ENCODE measurements around the gene MED14.

Gene MED14

DNA sequence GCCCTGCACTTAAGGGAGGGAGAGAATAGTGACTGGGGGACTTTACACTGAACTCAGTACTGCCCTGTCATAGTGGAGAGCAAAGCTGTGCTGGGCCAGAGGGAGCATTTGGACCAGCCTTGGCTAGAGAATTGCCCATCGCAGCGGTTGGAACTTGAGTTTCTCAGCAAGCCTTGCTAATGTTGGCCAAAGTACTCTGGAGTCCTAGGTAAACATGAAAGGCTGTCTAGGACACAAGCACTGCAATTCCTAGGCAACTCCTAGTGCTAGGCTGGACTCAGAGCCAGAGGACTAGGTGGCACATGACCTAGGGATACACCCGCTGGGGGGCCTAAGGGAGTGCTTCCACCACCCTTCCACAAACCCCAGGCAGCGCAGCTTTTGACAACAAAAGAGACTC, 15.0 kb downstream of the MED14 start:
- no peak for DNase-seq
- peaks cover 0 to 3% (median 0%) of the 10 kb centered on the region in 5 experiments for H3K9me3 ChIP-seq (ENCODE audit: control extremely low read depth in 1 of 5, control insufficient read depth in 4 of 5, insufficient read depth in 2 of 5, low read depth in 1 of 5, low read length in 4 of 5)
- no peak overlapping the region for H3K4me3 ChIP-seq (ENCODE audit: control insufficient read depth in 1 of 7, extremely low read depth in 1 of 7, insufficient read depth in 4 of 7, low read depth in 2 of 7, low read length in 6 of 7)
- no peak overlapping the region for H3K27ac ChIP-seq (ENCODE audit: insufficient read depth in 1 of 2, low read depth in 1 of 2, low read length in 2 of 2, poor library complexity in 1 of 2, severe bottlenecking in 2 of 2)
- H3K36me3 ChIP-seq (ENCODE audit: control insufficient read depth in 4 of 4, insufficient read depth in 4 of 4, low read length in 3 of 4) = peaks cover 0 to 20% (median 5%) of the 10 kb centered on the region in 4 experiments
- POLR2A ChIA-PET = no interaction called here
- CTCF ChIA-PET = no interaction called here
- WGBS (ENCODE audit: insufficient coverage) = 98% methylated on average over 4 of the region's 4 CpGs
- H3K27me3 ChIP-seq (replicated peaks in 2 of 5; ENCODE audit: control insufficient read depth in 4 of 5, insufficient read depth in 5 of 5, low read length in 4 of 5) = peaks cover 0 to 9% (median 0%) of the 10 kb centered on the region in 5 experiments
- H3K4me1 ChIP-seq (ENCODE audit: control extremely low read depth in 1 of 4, control insufficient read depth in 4 of 4, insufficient read depth in 4 of 4, low read length in 3 of 4) = no peaks in the 10 kb centered on the region

DNA sequence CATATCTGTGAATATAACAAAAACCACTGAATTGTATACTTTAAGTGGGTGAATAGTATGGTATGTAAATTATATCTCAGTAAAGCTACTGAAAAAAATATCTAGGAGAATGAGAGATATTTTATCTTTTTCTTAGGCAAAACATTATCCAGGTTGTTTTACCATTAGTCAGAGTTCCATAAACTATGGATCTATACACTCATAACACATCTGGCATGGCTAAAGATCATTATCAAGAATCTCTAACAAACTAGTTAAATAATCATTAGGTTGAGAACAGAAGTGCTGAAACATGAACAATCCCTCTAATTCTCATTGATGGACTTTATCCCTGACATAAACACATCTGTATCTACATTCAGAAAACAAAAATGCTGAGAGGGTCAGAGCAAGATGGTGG, 15.6 kb downstream of the MED14 start:
- ChIA-PET POLR2A (no interaction called here), CTCF (interaction anchor here (0.8 kb wide), 1 partner anchor 15 kb away, joined by 3 read pairs; no protein-coding TSS in a partner anchor)
- Histone ChIP-seq H3K27me3 (replicated peaks in 2 of 5; ENCODE audit: control insufficient read depth in 4 of 5, insufficient read depth in 5 of 5, low read length in 4 of 5) (peaks cover 0 to 9% (median 0%) of the 10 kb centered on the region in 5 experiments), H3K4me3 (ENCODE audit: control insufficient read depth in 1 of 7, extremely low read depth in 1 of 7, insufficient read depth in 4 of 7, low read depth in 2 of 7, low read length in 6 of 7) (no peak overlapping the region), H3K4me1 (ENCODE audit: control extremely low read depth in 1 of 4, control insufficient read depth in 4 of 4, insufficient read depth in 4 of 4, low read length in 3 of 4) (no peaks in the 10 kb centered on the region), H3K9me3 (ENCODE audit: control extremely low read depth in 1 of 5, control insufficient read depth in 4 of 5, insufficient read depth in 2 of 5, low read depth in 1 of 5, low read length in 4 of 5) (peaks cover 0 to 3% (median 0%) of the 10 kb centered on the region in 5 experiments), H3K27ac (ENCODE audit: insufficient read depth in 1 of 2, low read depth in 1 of 2, low read length in 2 of 2, poor library complexity in 1 of 2, severe bottlenecking in 2 of 2) (no peak overlapping the region), H3K36me3 (ENCODE audit: control insufficient read depth in 4 of 4, insufficient read depth in 4 of 4, low read length in 3 of 4) (peaks cover 0 to 20% (median 6%) of the 10 kb centered on the region in 4 experiments)
- DNase-seq = no peak

- ChIA-PET CTCF (interaction anchor here (0.8 kb wide), 1 partner anchor 15 kb away, joined by 3 read pairs; no protein-coding TSS in a partner anchor), POLR2A (no interaction called here)
- H3K27ac ChIP-seq (ENCODE audit: insufficient read depth in 1 of 2, low read depth in 1 of 2, low read length in 2 of 2, poor library complexity in 1 of 2, severe bottlenecking in 2 of 2) = no peak overlapping the region
These were observed 16.1 kb downstream of the MED14 start for GRCh38 chrX:40719218-40719617.

DNA sequence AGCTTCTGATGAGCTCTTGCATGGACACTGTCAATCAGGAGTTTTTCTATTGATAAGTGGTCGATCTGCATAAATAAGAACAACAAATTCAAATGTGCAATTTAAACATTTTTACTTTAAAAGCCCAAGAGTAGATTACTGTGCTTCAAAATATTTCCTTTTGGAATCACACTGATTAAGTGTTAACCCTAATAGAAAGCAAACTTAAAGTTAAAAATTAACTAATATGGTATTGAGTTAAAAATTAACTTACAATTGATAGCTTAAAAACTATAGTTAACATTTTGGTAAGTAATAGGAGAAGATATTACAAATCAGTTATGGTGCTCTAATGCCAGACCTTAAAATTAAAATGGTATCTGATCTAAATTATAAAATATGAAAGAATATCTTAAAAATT, 25.9 kb downstream of the MED14 start:
- POLR2A ChIA-PET = no interaction called here
- no CpG with 5 or more reads among the region's 1 CpG for WGBS (ENCODE audit: insufficient coverage)
- Histone ChIP-seq H3K4me1 (ENCODE audit: control extremely low read depth in 1 of 4, control insufficient read depth in 4 of 4, insufficient read depth in 4 of 4, low read length in 3 of 4) (no peaks in the 10 kb centered on the region), H3K36me3 (ENCODE audit: control insufficient read depth in 4 of 4, insufficient read depth in 4 of 4, low read length in 3 of 4) (peaks cover 3 to 27% (median 13%) of the 10 kb centered on the region in 4 experiments), H3K9me3 (ENCODE audit: control extremely low read depth in 1 of 5, control insufficient read depth in 4 of 5, insufficient read depth in 2 of 5, low read depth in 1 of 5, low read length in 4 of 5) (no peaks in the 10 kb centered on the region), H3K27me3 (replicated peaks in 2 of 5; ENCODE audit: control insufficient read depth in 4 of 5, insufficient read depth in 5 of 5, low read length in 4 of 5) (peaks cover 0 to 10% (median 0%) of the 10 kb centered on the region in 5 experiments), H3K4me3 (ENCODE audit: control insufficient read depth in 1 of 7, extremely low read depth in 1 of 7, insufficient read depth in 4 of 7, low read depth in 2 of 7, low read length in 6 of 7) (no peak overlapping the region), H3K27ac (ENCODE audit: insufficient read depth in 1 of 2, low read depth in 1 of 2, low read length in 2 of 2, poor library complexity in 1 of 2, severe bottlenecking in 2 of 2) (no peak overlapping the region)
- CTCF ChIA-PET = interaction anchor here (0.6 kb wide), 1 partner anchor 759 kb away, joined by 3 read pairs; no protein-coding TSS in a partner anchor
- DNase-seq = no peak

More at GRCh38 chrX:40719218-40719617, 16.1 kb downstream of the MED14 start:
- H3K36me3 ChIP-seq (ENCODE audit: control insufficient read depth in 4 of 4, insufficient read depth in 4 of 4, low read length in 3 of 4) = peaks cover 2 to 20% (median 8%) of the 10 kb centered on the region in 4 experiments
- peaks cover 0 to 3% (median 0%) of the 10 kb centered on the region in 5 experiments for H3K9me3 ChIP-seq (ENCODE audit: control extremely low read depth in 1 of 5, control insufficient read depth in 4 of 5, insufficient read depth in 2 of 5, low read depth in 1 of 5, low read length in 4 of 5)
- H3K27me3 ChIP-seq (replicated peaks in 2 of 5; ENCODE audit: control insufficient read depth in 4 of 5, insufficient read depth in 5 of 5, low read length in 4 of 5) = peaks cover 0 to 9% (median 0%) of the 10 kb centered on the region in 5 experiments
- H3K4me3 ChIP-seq (ENCODE audit: control insufficient read depth in 1 of 7, extremely low read depth in 1 of 7, insufficient read depth in 4 of 7, low read depth in 2 of 7, low read length in 6 of 7) = no peak overlapping the region
- no peak for DNase-seq
- H3K4me1 ChIP-seq (ENCODE audit: control extremely low read depth in 1 of 4, control insufficient read depth in 4 of 4, insufficient read depth in 4 of 4, low read length in 3 of 4) = no peaks in the 10 kb centered on the region

GRCh38 chrX:40705658-40706312, 29.6 kb downstream of the MED14 start:
- Histone ChIP-seq H3K27me3 (replicated peaks in 2 of 5; ENCODE audit: control insufficient read depth in 4 of 5, insufficient read depth in 5 of 5, low read length in 4 of 5) (peaks cover 0 to 18% (median 0%) of the 10 kb centered on the region in 5 experiments), H3K36me3 (ENCODE audit: control insufficient read depth in 4 of 4, insufficient read depth in 4 of 4, low read length in 3 of 4) (peaks cover 0 to 24% (median 16%) of the 10 kb centered on the region in 4 experiments), H3K9me3 (ENCODE audit: control extremely low read depth in 1 of 5, control insufficient read depth in 4 of 5, insufficient read depth in 2 of 5, low read depth in 1 of 5, low read length in 4 of 5) (no peaks in the 10 kb centered on the region), H3K27ac (ENCODE audit: insufficient read depth in 1 of 2, low read depth in 1 of 2, low read length in 2 of 2, poor library complexity in 1 of 2, severe bottlenecking in 2 of 2) (peak overlapping the region in 1 of 2 experiments; percentile 29), H3K4me1 (ENCODE audit: control extremely low read depth in 1 of 4, control insufficient read depth in 4 of 4, insufficient read depth in 4 of 4, low read length in 3 of 4) (no peaks in the 10 kb centered on the region), H3K4me3 (ENCODE audit: control insufficient read depth in 1 of 7, extremely low read depth in 1 of 7, insufficient read depth in 4 of 7, low read depth in 2 of 7, low read length in 6 of 7) (no peak overlapping the region)
- DNase-seq = no peak
- WGBS (ENCODE audit: insufficient coverage) = 96% methylated on average over 5 of the region's 5 CpGs
- POLR2A ChIA-PET = no interaction called here
- CTCF ChIA-PET = no interaction called here

DNA sequence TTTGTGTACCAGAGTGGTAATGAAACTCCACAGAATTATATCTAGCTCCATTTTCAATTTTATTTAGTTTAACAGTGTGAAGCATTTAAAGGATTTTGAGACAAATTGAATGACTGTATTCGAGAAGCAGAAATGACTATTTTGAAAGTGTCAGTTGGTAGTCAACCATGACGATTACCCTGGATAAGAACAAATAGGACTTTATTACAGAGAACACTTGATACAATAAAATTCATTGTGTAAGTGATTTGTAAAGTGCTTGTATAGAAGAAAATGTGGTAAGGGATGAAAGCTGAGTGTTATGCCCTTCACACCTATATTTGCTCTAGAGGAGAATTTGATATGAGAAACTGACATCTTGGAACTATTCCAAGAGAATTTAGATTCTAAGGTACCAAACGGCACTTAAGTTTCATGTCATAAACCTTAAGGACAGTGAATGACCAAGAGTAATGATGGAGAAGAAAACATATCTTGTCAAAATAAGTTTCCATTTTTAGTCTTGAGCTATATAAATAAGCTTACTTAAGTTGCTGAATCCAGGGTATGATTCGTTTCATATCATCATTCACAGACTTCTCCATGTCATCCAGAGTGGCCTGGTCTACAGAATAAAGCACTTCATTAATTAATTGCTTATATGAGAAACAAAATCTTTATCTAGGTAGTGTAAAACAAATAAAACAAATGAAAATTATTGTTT, 34.6 kb downstream of the MED14 start:
- no peak overlapping the region for H3K4me3 ChIP-seq (ENCODE audit: control insufficient read depth in 1 of 7, extremely low read depth in 1 of 7, insufficient read depth in 4 of 7, low read depth in 2 of 7, low read length in 6 of 7)
- peaks cover 3 to 31% (median 13%) of the 10 kb centered on the region in 4 experiments for H3K36me3 ChIP-seq (ENCODE audit: control insufficient read depth in 4 of 4, insufficient read depth in 4 of 4, low read length in 3 of 4)
- H3K9me3 ChIP-seq (ENCODE audit: control extremely low read depth in 1 of 5, control insufficient read depth in 4 of 5, insufficient read depth in 2 of 5, low read depth in 1 of 5, low read length in 4 of 5) = no peaks in the 10 kb centered on the region
- no peaks in the 10 kb centered on the region for H3K4me1 ChIP-seq (ENCODE audit: control extremely low read depth in 1 of 4, control insufficient read depth in 4 of 4, insufficient read depth in 4 of 4, low read length in 3 of 4)
- WGBS (ENCODE audit: insufficient coverage) = no CpG with 5 or more reads among the region's 4 CpGs
- DNase-seq = no peak
- no peak overlapping the region for H3K27ac ChIP-seq (ENCODE audit: insufficient read depth in 1 of 2, low read depth in 1 of 2, low read length in 2 of 2, poor library complexity in 1 of 2, severe bottlenecking in 2 of 2)
- CTCF ChIA-PET = no interaction called here
- POLR2A ChIA-PET = interaction anchor here (0.6 kb wide), 1 partner anchor 34 kb away, joined by 3 read pairs; no protein-coding TSS in a partner anchor
- peaks cover 0 to 13% (median 0%) of the 10 kb centered on the region in 5 experiments for H3K27me3 ChIP-seq (replicated peaks in 2 of 5; ENCODE audit: control insufficient read depth in 4 of 5, insufficient read depth in 5 of 5, low read length in 4 of 5)

DNA sequence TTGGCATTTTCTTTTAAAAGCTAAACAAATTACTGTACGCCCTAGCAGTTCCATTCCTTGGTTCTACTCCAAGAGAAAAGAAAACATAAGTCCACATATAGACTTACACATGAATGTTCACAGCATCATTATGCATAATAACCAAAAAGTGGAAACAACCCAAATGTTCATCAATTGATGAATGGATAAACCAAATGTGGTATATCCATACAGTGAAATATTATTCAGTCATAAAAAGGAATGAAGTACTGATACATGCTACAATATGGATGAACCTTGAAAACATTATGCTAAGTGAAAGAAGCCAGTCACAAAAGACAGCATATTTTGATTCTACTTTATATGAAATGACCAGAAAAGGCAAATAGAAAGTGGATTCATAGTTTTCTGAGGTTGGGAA, 36.5 kb downstream of the MED14 start:
- H3K4me3 ChIP-seq (ENCODE audit: control insufficient read depth in 1 of 7, extremely low read depth in 1 of 7, insufficient read depth in 4 of 7, low read depth in 2 of 7, low read length in 6 of 7) = no peak overlapping the region
- H3K27me3 ChIP-seq (replicated peaks in 2 of 5; ENCODE audit: control insufficient read depth in 4 of 5, insufficient read depth in 5 of 5, low read length in 4 of 5) = peaks cover 0 to 12% (median 0%) of the 10 kb centered on the region in 5 experiments
- peaks cover 3 to 27% (median 9%) of the 10 kb centered on the region in 4 experiments for H3K36me3 ChIP-seq (ENCODE audit: control insufficient read depth in 4 of 4, insufficient read depth in 4 of 4, low read length in 3 of 4)
- WGBS (ENCODE audit: insufficient coverage) = 67% methylated on average over 1 of the region's 1 CpG
- no peaks in the 10 kb centered on the region for H3K4me1 ChIP-seq (ENCODE audit: control extremely low read depth in 1 of 4, control insufficient read depth in 4 of 4, insufficient read depth in 4 of 4, low read length in 3 of 4)
- POLR2A ChIA-PET = no interaction called here
- no peaks in the 10 kb centered on the region for H3K9me3 ChIP-seq (ENCODE audit: control extremely low read depth in 1 of 5, control insufficient read depth in 4 of 5, insufficient read depth in 2 of 5, low read depth in 1 of 5, low read length in 4 of 5)
- DNase-seq = no peak
- CTCF ChIA-PET = interaction anchor here (1.6 kb wide), 1 partner anchor 94 kb away, joined by 3 read pairs; no protein-coding TSS in a partner anchor
- H3K27ac ChIP-seq (ENCODE audit: insufficient read depth in 1 of 2, low read depth in 1 of 2, low read length in 2 of 2, poor library complexity in 1 of 2, severe bottlenecking in 2 of 2) = no peak overlapping the region
